ENCODE results near the gene S100G. TPM values are rescaled to one million over a fixed set of nuclear protein-coding genes. Genes with fewer than 3 reads are reported as not detected.
"Not testable (repeated sequence)": the region's sequence is repeated elsewhere in the genome, so short reads cannot be mapped to it uniquely, and the experiment has no call there.

S100G gene, protein sequence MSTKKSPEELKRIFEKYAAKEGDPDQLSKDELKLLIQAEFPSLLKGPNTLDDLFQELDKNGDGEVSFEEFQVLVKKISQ
- not detected for total RNA-seq

DNA sequence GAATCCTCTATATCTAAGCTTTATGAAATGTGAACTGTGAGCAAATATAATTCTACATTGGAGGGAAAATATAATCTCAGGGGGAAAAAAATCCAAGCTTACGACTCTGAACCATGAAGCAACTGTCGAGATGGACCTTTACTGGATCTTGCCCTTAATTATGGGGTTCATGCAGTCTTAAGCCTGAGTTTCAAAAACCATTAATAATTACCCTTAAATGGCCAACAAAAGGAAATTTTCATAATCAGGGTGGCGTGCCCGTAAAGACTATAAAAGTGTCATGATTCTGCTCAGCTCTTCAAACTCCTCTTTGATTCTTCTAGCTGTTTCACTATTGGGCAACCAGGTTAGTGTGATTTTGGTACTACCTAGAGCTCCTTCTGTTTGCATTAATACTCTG lies at the start of gene S100G:
Gene S100G, plus strand, starts transcription at position 301 of the 400 bp plus-strand sequence. CDS start 849 bp downstream, outside the sequence.
- no peak for DNase-seq

DNA sequence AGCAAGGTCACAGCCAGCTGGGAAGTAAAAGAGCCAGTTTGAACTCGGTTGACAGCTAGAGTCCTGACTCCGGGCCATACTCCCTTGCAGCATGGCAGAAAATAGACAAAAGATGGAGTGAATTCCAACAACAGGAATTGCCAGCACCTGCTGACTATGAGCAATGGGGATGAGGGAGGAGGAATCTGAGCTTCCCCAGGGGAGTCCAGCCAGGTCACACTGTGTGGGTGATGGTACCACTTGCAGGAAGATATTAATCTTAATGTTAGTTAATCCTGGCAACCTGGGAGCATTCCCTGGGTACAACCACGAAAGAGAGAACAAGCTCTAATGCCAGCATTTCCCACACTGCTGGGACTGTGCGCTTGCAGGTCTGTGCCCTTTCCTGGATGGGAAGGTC lies 48.1 kb upstream of the S100G start:
- no peak for DNase-seq

DNA sequence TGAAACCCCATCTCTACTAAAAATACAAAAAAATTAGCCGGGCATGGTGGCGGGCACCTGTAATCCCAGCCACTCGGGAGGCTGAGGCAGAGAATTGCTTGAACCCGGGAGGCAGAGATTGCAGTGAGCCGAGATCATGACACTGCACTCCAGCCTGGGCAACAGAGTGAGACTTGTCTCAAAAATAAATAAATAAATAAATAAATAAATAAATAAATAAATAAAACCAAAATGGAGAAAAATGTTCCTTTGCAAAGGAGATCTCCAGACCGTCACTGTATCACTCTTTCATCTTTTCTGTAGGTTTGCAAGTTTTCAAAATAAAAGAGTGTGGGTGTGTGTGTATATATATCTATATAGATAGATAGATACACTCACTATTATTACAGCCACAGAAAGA lies 46.7 kb upstream of the S100G start:
- DNase-seq, result not testable (repeated sequence)

DNA sequence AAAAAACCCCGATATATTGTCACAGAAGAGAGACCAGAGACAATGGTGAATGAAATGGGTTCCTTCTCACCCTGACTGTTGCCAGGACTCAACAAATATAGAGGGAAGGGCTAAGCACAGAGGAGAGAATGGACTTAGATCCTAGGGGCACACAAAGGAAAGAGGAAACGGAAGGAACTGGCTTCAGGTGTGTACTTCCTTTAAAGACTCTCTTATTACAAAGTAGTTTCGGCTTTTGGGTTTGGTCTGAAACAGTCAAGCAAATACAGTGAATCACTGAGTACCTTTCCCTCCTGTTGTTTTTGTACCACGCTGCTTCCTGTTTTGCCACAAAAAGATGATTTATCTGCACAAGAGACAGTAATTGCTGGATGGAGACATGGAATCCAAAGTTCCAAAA lies 46.1 kb upstream of the S100G start:
- DNase-seq, result no peak

DNA sequence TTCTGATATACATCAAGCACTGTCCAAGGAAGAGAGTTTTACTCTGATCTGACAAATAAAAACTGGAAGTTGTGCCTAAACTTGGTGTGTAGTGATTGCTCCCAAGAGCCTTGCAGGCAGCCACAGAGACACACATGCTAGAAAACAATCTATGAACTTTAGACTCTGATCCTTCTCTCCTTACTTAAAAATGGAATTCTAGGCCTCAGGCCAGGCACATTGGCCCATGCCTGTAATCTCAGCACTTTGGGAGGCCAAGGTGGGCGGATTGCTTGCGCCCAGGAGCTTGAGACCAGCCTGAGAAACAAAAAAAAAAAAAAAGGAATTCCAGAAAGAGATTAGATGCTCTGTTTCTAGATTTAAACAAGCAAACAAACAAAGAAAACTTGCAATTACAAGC lies 45.6 kb upstream of the S100G start:
- no peak for DNase-seq

DNA sequence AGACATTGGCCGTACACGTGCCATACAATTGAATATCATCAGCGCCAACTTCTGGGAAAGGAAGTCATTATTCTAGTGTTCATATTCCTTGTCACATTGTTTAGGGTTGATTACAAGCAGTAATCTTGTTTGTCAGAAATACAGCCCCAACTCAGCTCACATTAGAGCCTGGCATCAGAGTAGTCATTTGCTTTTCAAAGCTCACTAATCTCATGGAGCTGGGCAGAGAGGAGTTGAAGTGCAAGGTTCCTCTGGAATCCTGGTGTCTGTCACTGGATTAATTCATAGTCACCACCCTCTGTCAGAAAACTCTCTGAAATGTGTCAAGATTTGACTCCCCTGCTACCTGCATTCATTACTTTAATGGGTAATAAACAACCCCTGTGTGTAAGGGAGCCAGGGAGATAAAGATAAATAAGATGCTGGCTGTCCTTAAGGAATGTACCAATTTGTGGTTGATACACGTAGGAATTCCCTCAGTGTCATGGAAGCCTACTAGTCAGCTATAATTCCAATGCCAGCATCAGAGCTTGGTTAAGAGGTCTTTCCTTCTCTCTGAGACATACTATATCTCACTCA lies 43.7 kb upstream of the S100G start:
- DNase-seq, result no peak

DNA sequence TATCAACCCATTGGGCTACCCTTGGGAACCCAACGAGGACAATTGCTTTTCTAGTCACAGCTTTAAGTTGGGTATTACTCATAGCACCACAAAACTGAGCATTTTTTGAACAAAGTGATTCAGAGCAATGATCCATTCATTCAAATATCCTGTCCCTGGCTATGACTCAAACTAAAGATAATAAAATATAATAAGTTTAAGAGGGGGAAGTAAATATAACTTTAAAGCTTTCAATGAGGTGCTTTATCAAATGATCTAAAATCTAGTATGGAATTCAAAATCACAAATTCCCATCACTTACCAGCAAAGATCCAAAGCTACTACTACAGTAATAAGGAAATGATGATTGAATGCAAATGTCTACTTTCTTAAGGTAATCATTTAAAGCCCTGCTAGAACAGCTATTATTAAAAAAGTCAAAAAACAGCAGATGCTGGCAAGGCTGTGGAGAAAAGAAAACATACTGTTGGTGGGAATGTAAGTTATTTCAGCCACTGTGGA lies 39.8 kb upstream of the S100G start:
- no peak for DNase-seq

DNA sequence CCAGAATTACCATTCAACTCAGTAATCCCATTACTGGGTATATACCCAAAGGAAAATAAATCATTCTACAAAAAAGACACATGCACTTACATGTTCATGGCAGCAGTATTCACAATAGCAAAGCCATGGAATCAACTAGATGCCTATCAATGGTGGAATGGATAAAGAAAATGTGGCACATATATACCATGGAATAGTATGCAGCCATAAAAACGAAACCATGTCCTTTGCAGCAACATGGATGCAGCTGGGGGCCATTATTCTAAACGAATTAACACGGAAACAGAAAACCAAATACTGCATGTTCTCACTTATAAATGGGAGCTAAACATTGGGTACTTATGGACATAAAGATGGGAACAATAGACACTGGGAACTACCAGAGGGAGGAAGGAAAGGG lies 39.3 kb upstream of the S100G start:
- not testable (repeated sequence) for DNase-seq

DNA sequence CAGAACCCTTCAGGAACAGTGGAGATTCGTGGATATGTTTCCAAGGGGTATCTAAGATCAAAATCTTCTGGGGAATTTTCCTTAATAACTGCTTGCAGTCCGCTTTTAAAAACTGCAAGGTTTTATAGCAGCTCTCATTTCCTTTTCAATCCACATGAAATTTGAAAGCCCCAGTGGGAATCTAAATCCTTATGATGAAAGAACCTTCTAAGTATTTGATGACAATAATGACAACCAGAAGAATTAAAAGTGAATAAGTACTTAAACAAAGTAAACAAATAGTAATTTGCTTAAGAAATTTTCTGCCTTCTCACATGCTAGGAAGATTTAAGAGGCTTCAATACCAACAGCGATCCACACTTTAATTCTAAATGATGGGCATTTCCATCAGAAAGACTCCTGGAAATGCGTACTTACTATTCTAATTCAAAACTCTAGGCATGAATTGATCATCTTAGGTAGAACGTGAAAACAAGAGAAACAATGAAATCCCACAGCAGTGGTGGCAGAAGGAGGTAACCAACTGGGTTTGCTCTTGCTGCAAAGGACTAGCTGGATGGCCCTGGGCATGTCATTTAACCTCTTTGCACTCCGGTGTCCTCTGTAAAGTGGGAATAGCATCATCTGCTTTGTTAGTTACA lies 37.6 kb upstream of the S100G start:
- DNase-seq, result no peak

DNA sequence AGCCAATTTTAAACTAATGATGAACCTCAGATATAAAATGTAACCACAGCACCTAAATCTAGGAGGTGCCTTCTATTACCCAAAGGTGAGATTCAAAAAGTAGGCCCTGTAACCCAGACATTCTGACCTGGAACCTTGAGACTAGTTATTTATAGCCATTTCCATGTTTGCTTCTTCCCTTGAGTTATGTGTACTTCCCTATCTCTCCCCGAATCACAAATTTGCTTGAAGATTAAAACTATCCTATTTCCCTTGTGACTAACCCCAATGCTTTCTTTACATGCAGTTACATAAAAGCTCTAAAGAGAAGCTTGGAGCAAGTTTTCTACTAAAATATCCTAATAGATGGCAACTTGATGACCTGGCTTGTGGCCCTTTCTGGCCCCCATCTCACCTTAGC lies 32.6 kb upstream of the S100G start:
- DNase-seq, result no peak

DNA sequence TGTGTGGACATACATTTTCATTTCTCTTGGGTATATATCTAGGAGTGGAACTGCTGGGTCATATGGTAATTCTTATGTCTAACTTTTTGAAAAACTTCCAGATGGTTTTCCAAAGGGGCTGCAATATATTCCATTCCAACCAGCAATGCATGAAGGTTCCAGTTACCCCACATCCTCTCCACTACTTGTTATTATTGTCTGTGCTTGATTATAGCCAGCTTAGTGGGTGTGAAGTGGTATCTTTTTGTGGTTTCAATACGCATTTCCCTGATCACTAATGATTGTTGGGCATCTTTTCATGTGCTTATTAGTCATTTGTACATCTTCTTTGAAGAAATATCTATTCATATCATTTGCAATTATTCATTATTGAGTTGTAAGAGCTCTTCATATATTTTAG lies 31.5 kb upstream of the S100G start:
- no peak for DNase-seq

DNA sequence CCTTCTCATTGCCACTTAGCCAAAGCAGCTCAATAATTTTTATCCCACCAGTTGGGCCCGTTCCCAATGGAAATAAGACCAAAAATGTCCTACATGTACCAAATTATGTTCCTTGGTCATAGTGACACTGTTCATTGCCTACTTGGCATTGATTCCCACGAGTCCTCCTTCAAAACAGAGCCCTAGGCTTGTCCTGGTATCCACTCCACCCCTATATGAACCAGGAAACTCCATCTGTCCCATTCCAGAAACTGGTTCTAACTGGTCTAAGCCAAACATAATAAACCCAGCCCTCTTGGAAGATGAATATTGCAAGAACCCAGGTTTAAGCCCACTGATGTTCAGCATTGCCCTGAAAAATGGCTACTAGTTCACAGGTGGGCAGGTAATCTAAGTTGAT lies 30.9 kb upstream of the S100G start:
- DNase-seq, result no peak

DNA sequence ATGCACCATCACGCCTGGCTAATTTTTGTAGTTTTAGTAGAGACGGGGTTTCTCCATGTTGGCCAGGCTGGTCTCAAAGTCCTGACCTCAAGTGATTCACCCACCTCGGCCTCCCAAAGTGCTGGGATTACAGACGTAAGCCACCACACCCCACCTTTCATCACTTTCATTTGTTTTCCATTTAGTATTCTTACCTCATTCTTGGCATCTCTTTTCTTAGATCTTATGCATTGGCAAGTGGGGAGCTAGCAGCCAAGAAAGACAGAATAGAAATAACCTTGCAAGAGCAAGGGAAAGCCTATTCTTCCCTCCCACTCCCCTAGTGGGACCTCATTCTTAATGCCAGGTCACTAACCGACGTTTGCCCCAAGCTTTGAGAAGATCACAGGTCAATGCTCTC lies 21.4 kb upstream of the S100G start:
- DNase-seq, result not testable (repeated sequence)

DNA sequence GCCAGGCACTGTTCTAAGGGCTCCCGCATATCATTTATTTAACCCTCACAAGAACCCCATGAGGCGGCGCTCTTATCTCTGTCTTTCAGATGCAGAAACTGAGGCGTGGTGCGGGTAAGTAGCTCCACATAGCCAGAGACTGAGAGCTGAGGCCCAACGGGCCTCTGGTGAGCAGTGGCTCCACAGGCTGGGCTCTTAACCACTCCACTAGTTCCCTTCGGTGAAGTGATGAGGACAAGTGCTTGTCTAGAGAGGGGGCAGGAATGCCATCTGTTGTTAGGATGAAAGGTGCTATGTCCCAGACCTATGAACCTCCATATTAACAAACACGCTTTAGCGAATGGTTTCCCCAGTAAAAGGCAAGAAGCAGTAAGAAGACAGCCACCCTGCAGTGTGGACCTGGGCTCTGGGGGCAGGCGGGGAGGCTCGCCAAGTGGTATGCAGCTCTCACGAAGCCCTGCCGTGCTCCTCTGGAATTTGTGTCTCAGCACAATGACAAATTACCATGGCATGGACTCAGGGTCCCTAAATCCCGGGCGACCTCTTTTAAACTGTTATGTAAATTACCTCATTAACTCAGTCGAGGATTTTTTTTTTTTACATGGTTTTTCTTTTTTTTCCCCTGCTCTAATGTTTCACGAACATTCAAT lies 20.9 kb upstream of the S100G start:
- no peak for DNase-seq

DNA sequence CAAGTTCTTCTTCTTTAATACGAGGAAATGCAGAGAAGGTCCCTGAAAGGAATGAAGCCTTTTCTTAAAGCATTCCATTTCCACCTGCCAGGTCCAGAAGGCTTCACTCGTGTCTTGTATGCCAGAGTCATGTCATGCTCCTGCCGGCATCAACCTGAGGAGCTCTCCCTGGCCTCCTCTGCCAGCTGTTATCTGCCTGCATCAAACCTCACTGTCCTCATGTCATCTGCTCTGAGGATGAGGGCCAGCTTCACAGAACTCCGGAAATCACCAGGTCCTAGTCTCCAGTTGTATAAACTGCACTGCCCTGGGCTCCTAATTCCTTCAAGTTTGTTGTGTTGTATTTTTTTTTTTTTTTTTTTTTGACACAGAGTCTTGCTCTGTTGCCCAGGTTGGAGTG lies 20.0 kb upstream of the S100G start:
- DNase-seq, result no peak

DNA sequence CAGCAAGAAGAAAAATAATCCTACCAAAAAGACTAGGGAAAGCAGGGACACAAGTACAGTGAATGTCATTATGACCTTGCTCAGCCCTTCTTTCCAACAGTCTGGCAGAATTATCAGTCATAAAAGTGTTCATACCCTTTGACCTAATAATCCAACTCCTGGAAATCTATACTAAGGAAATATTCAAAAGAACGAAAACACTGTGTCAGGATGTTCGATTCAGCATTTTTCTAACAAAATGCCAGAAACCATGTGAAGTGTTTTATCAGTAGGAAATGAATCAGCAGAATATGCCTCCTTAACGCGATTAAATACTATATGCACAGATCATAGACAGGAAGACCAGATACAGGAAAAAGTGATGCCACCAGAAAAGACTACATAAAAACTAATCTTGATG lies 16.2 kb upstream of the S100G start:
- DNase-seq, result no peak

DNA sequence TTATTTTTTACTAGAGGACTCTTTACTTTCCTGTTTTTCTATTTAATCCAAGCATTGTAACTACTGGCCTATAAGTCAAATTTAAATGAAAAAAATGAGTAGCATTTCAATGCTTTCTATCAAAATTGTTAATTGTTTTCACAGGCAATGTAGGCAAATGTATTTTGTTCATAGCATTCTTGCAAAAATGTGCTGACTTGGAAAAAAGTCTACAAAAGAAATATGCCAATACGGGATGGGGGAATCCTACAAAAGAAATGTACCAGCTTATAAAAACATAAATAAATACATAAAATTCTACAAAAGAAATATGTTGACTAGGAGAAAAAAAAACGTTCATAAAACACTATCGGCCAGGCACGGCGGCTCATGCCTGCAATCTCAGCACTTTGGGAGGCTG lies 14.9 kb upstream of the S100G start:
- DNase-seq, result no peak

DNA sequence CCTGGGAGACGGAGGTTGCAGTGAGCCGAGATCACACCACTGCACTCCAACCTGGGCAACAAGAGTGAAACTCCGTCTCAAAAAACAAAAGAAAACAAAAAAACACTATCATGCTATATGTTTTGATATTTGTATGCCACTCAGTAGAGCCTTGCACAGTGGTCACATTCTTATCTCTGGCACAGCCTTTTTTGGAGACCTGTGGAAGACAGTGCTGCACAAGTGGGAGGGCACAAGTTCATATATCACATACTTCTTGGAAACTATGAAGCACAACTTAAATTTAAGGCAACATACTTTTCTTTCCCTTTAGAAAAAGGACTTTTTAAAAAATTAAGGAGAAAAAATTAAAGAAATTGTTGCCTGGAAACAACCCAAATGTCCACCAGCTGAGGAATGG lies 14.4 kb upstream of the S100G start:
- no peak for DNase-seq

DNA sequence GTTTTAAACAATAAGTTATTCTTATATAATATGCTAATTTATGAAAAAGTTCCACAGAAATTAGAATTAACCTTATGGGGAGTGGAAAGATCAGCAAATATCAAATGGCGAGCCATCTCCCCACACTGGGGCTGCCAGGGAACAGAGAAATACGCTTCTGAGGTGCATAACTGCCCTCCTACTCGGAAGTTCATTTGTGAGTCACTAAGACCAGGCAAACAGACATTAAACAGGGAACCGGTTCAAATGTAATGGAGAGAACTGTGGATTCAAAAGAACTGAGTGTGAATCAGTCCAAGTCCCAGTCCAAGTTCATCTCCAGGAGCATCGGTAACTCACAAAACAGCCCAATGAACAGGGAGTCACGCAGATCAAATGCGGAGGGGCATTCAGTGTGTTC lies 11.4 kb upstream of the S100G start:
- DNase-seq, result no peak

DNA sequence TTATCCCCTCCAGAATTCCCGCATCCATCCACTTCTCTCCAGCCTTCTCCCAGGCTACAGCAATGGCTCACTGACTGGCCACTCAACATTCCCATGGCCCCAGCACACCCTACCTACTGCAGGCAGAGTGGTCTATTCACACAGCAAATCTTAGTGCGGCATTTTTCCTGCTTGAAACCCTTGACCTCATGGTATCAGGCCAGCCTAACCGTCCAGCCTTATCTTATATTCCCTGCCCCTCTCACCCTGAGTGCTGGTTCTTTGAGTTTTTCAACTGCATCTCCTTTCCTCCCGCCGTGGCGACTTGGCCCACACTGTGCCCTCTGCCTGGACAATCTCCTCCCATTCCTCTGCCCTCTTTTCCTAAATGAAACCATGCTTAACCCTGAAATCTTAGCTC lies 10.0 kb upstream of the S100G start:
- no peak for DNase-seq

DNA sequence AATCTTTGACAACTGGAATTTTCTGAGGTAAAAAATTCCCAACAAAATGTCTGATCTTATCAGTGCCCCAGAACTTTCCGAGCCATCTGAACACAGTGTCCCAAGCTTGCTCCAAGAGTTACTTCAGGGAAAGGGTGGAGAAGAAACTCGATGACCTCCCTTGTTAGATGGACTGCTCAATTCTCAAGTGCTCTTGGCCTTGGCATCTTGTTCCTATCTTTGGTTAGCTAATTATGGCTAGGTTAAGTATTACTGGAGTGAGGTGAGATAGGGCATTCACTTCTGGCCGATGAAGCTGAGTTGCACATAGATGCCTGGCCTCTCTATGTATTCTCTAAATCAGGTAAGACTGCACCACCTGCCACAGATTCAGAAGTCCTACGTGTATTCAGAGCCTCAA lies 9.1 kb upstream of the S100G start:
- DNase-seq, result no peak

DNA sequence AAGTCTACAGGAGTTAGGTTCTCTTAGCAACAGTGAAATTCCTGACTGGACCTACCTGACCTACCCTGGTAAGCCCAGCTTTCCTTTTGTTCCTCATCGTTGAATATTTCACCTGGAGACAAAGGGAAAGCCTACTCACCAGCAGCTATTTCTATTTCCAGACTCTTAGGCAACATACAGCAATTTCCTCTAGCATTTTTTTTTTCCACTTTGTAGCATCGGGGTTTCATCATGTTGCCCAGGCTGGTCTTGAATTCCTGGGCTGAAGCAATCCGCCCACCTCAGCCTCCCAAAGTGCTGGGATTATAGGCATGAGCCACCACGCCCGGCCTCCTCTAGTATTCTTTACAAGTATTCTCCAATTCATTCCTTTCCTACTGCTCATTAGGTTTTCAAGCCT lies 6.8 kb upstream of the S100G start:
- DNase-seq, result no peak

DNA sequence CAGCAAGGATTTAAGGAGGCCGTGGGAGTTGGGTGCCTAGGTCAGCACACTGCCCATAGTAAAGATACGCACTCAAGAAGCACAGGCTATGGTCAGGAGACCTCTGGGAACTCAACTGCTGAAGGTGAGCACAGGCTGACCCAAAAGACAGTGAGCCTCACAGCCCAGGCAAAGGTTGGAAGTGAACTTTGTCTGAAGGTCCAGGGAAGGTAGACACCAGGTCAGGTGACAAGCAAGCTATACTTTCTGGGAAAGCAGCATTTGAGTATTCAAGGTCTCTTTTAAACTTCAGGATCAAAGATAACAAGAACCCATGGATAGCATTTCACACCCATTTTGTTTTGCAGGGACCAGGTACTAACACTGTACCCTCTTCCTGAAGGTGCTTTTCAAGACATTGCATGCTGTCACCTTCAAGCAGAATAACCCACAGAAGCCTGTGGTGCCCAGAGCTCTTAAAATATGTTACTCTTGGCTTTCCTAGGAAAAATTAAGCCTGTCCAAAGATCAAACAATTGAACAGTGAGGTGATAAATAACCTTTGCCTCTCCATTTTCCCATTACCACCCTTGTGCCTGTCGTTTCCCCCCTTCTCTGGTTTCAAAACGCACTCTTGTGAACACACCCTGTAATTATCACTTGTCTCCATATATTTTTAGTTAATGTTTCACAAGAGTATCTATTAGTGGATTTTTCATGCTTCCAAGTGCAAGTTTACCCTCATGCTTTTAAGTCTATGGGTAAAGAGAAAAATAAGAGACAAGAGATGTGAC lies 3.4 kb upstream of the S100G start:
- no peak for DNase-seq

All from effector CD4-positive, alpha-beta T cell (primary cell).